Stromal cell of bone marrow (primary cell): ENCODE results near the gene CLIC3.

ENCODE experiments used
- DNase-seq: peaks from one replicate; pipeline ENCODE4 v3.0.0-alpha.2; 2012; ENCODE audit warnings: low read depth

The CLIC3 gene

GRCh38 chr9:136964171-136964689, 32.1 kb downstream of the CLIC3 start:
- no peak for DNase-seq

GRCh38 chr9:136963751-136964150, 32.6 kb downstream of the CLIC3 start:
- DNase-seq, result no peak

GRCh38 chr9:136963341-136963740, 33.0 kb downstream of the CLIC3 start:
- no peak for DNase-seq

- DNase-seq, result no peak
Measured at GRCh38 chr9:136962701-136963248, 33.6 kb downstream of the CLIC3 start.

- no peak for DNase-seq
Measured at GRCh38 chr9:136962163-136962562, 34.2 kb downstream of the CLIC3 start.

GRCh38 chr9:136961279-136962065, 34.9 kb downstream of the CLIC3 start:
- DNase-seq, result no peak

GRCh38 chr9:136960938-136961275, 35.5 kb downstream of the CLIC3 start:
- no peak for DNase-seq

- no peak for DNase-seq
Measured at GRCh38 chr9:136960212-136960937, 36.0 kb downstream of the CLIC3 start.

GRCh38 chr9:136958898-136959850, 37.2 kb downstream of the CLIC3 start:
- no peak for DNase-seq

- no peak for DNase-seq
Measured at GRCh38 chr9:136958473-136958872, 37.9 kb downstream of the CLIC3 start.

GRCh38 chr9:136957901-136958300, 38.5 kb downstream of the CLIC3 start:
- DNase-seq, result no peak

GRCh38 chr9:136957461-136957860, 38.9 kb downstream of the CLIC3 start:
- no peak for DNase-seq

- DNase-seq, result no peak
Measured at GRCh38 chr9:136956604-136957003, 39.8 kb downstream of the CLIC3 start.

- DNase-seq, result no peak
Measured at GRCh38 chr9:136955943-136956335, 40.4 kb downstream of the CLIC3 start.

- no peak for DNase-seq
Measured at GRCh38 chr9:136955202-136955942, 41.0 kb downstream of the CLIC3 start.

GRCh38 chr9:136954270-136955083, 41.9 kb downstream of the CLIC3 start:
- DNase-seq, result no peak

GRCh38 chr9:136953771-136954269, 42.5 kb downstream of the CLIC3 start:
- no peak for DNase-seq

GRCh38 chr9:136952876-136953770, 43.2 kb downstream of the CLIC3 start:
- no peak for DNase-seq

GRCh38 chr9:136952321-136952850, 44.0 kb downstream of the CLIC3 start:
- DNase-seq, result no peak
